ENCODE data around the gene BLMH. TPM values are rescaled to one million over a fixed set of nuclear protein-coding genes. Genes with fewer than 3 reads are reported as not detected.
A peak's percentile ranks its signal among the peaks of the same experiment; 100 is the strongest.

BLMH gene
- total and polyA plus RNA-seq, 4 donors: 10.5 to 50.9 (median 21.6) TPM

DNA sequence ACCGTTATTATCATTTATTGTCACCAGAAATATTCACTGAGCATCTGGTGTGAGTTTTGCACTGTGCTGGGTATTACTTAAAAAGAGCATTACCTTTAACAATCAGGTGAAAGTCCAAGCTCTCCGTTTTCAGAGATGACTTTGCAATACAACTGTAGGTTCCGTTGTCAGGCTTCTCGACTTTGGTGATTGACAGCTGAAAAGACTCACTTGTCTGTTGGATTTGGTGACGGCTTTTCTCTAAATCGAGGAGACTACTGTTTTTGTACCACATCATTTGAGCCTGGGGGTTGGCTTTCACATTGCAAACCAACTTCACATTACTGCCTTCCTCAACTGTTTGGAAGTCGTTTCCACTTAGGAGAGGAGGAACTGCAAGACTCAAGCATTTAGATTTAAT, 33.0 kb upstream of the BLMH start:
- H3K27ac ChIP-seq (ENCODE audit: low read depth in 1 of 2, low read length in 1 of 2): no peak overlapping the region
- H3K9ac ChIP-seq (ENCODE audit: insufficient read depth in 1 of 2, low read length in 2 of 2): no peak overlapping the region
- H3K4me1 ChIP-seq (ENCODE audit: control insufficient read depth in 5 of 5, insufficient read depth in 5 of 5, low read length in 5 of 5): peaks cover 0 to 2% (median 0%) of the 10 kb centered on the region in 5 donors
- no peaks in the 10 kb centered on the region for H3K36me3 ChIP-seq (ENCODE audit: control insufficient read depth in 4 of 4, insufficient read depth in 4 of 4, low read length in 4 of 4)
- DNase-seq (no peak), ATAC-seq (ENCODE audit: insufficient read depth, low FRiP score) (no peak)
- WGBS, 2 donors: 77 to 83% methylated on average over 7 of the region's 7 CpGs
- no peaks in the 10 kb centered on the region for H3K9me3 ChIP-seq (ENCODE audit: control insufficient read depth in 4 of 4, insufficient read depth in 3 of 4, low read length in 3 of 4)
- TF ChIP-seq, protein P1, sequence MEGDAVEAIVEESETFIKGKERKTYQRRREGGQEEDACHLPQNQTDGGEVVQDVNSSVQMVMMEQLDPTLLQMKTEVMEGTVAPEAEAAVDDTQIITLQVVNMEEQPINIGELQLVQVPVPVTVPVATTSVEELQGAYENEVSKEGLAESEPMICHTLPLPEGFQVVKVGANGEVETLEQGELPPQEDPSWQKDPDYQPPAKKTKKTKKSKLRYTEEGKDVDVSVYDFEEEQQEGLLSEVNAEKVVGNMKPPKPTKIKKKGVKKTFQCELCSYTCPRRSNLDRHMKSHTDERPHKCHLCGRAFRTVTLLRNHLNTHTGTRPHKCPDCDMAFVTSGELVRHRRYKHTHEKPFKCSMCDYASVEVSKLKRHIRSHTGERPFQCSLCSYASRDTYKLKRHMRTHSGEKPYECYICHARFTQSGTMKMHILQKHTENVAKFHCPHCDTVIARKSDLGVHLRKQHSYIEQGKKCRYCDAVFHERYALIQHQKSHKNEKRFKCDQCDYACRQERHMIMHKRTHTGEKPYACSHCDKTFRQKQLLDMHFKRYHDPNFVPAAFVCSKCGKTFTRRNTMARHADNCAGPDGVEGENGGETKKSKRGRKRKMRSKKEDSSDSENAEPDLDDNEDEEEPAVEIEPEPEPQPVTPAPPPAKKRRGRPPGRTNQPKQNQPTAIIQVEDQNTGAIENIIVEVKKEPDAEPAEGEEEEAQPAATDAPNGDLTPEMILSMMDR (IDR thresholded peaks at IDR 0.05; ENCODE audit: control extremely low read depth, extremely low read depth): no peak
- peaks cover 0 to 3% (median 3%) of the 10 kb centered on the region in 3 donors for H3K27me3 ChIP-seq (ENCODE audit: control insufficient read depth in 3 of 3, insufficient read depth in 3 of 3, low read length in 2 of 3)
- H3K4me3 ChIP-seq: no peak overlapping the region

DNA sequence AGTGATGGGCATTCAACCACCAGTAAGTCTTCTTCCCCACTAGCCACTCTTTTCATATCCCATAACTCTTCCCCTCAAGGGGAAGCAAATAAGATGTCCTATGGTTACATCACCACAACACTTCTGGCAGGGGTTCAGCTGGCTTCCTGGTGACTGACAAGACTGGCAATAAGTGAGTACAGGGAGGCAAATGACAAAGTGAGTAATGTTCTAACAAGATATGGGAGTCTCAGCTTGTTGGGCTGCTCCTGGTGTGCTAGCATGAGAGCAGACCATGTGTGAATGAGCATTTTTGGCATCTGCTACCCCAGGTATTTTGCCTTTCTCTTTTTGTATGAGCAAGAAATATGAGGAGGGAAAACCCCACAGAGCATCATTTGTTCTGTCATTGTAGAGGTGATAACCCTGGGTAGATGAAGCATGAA, 32.2 kb upstream of the BLMH start:
- no peak overlapping the region for H3K9ac ChIP-seq (ENCODE audit: insufficient read depth in 1 of 2, low read length in 2 of 2)
- no peaks in the 10 kb centered on the region for H3K9me3 ChIP-seq (ENCODE audit: control insufficient read depth in 4 of 4, insufficient read depth in 3 of 4, low read length in 3 of 4)
- no peak overlapping the region for H3K27ac ChIP-seq (ENCODE audit: low read depth in 1 of 2, low read length in 1 of 2)
- no peak overlapping the region for H3K4me3 ChIP-seq
- DNase-seq (peak in 1 of 3 donors; percentile 17), ATAC-seq (ENCODE audit: insufficient read depth, low FRiP score) (peak; percentile 41)
- H3K27me3 ChIP-seq (ENCODE audit: control insufficient read depth in 3 of 3, insufficient read depth in 3 of 3, low read length in 2 of 3): peaks cover 0 to under 1% (median 0%) of the 10 kb centered on the region in 3 donors
- TF ChIP-seq, protein P1 (IDR thresholded peaks at IDR 0.05; ENCODE audit: control extremely low read depth, extremely low read depth): no peak
- no peaks in the 10 kb centered on the region for H3K36me3 ChIP-seq (ENCODE audit: control insufficient read depth in 4 of 4, insufficient read depth in 4 of 4, low read length in 4 of 4)
- peaks cover 0 to 2% (median 0%) of the 10 kb centered on the region in 5 donors for H3K4me1 ChIP-seq (ENCODE audit: control insufficient read depth in 5 of 5, insufficient read depth in 5 of 5, low read length in 5 of 5)

DNA sequence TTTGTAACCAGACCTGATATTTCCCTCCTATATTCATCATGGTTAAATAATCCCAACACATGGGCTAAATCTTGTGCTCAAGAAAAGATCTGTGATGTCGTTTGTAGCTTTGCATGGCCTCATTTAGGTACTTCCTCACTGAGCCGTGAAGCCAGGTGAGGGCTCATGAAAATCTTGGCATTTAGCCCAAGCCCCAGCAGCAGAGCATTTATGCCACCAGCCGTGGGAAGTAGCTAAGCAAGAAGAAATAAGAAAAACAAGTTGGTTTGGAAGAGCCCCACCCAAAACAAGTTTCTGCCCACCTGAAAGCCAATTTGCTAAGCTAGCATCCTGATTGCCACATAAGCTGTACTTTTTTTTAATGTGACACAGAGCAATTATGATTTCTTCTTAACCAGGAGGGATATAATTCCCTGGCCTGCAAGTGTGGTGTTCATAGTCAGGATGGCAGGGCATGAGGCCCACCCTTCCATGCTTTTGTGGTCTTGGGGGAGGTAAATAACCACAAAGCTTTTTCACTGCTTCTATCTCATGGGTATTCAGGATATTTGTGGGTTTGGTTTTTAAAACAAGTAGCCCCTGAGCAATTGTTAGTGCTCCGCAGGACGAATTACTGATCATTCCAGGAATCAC, 31.6 kb upstream of the BLMH start:
- peak in 1 of 3 donors; percentile 14 for DNase-seq
- Histone ChIP-seq H3K4me1 (ENCODE audit: control insufficient read depth in 5 of 5, insufficient read depth in 5 of 5, low read length in 5 of 5) (peaks cover 0 to 2% (median 0%) of the 10 kb centered on the region in 5 donors), H3K9me3 (ENCODE audit: control insufficient read depth in 4 of 4, insufficient read depth in 3 of 4, low read length in 3 of 4) (no peaks in the 10 kb centered on the region), H3K4me3 (no peak overlapping the region), H3K9ac (ENCODE audit: insufficient read depth in 1 of 2, low read length in 2 of 2) (no peak overlapping the region), H3K27ac (ENCODE audit: low read depth in 1 of 2, low read length in 1 of 2) (no peak overlapping the region), H3K36me3 (ENCODE audit: control insufficient read depth in 4 of 4, insufficient read depth in 4 of 4, low read length in 4 of 4) (no peaks in the 10 kb centered on the region), H3K27me3 (ENCODE audit: control insufficient read depth in 3 of 3, insufficient read depth in 3 of 3, low read length in 2 of 3) (no peaks in the 10 kb centered on the region)
- 29 to 43% methylated on average over 5 of the region's 5 CpGs for WGBS, 2 donors
- no peak for ATAC-seq (ENCODE audit: insufficient read depth, low FRiP score)
- TF ChIP-seq, protein P1 (IDR thresholded peaks at IDR 0.05; ENCODE audit: control extremely low read depth, extremely low read depth): no peak

DNA sequence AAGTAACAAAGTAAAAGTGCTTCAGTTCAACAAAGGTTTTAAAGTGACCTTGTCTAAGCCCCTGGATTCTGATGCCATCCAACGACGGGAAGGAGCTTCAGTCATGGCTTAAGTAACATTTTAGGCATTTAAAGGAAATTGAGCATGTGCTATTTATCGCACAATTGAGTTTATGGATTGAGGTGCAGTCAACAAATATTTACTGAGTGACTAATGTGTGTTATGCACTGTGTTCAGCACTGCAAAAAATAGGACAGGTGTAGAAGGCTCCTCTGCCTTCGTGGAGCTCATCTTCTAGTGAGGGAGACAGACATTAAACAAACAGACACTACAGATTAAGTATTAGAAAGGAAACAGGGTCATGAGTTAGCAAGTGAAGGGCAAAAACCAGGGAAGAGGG, 29.6 kb upstream of the BLMH start:
- Histone ChIP-seq H3K9me3 (ENCODE audit: control insufficient read depth in 4 of 4, insufficient read depth in 3 of 4, low read length in 3 of 4) (no peaks in the 10 kb centered on the region), H3K27ac (ENCODE audit: low read depth in 1 of 2, low read length in 1 of 2) (no peak overlapping the region), H3K27me3 (ENCODE audit: control insufficient read depth in 3 of 3, insufficient read depth in 3 of 3, low read length in 2 of 3) (no peaks in the 10 kb centered on the region), H3K4me3 (no peak overlapping the region), H3K9ac (ENCODE audit: insufficient read depth in 1 of 2, low read length in 2 of 2) (no peak overlapping the region), H3K36me3 (ENCODE audit: control insufficient read depth in 4 of 4, insufficient read depth in 4 of 4, low read length in 4 of 4) (no peaks in the 10 kb centered on the region), H3K4me1 (ENCODE audit: control insufficient read depth in 5 of 5, insufficient read depth in 5 of 5, low read length in 5 of 5) (peaks cover 0 to 2% (median 0%) of the 10 kb centered on the region in 5 donors)
- 85% methylated on average over 4 of the region's 4 CpGs for WGBS, 2 donors
- DNase-seq (no peak), ATAC-seq (ENCODE audit: insufficient read depth, low FRiP score) (no peak)
- TF ChIP-seq, protein P1 (IDR thresholded peaks at IDR 0.05; ENCODE audit: control extremely low read depth, extremely low read depth): no peak
